ENCODE measurements around the gene PARD3. TPM values are rescaled to one million over a fixed set of nuclear protein-coding genes. Genes with fewer than 3 reads are reported as not detected.

PARD3 gene
- total RNA-seq, 3 donors from 2014 or later (not counting 1 experiment from before 2014, with no cell fraction given): 0.14 to 0.49 (median 0.38) TPM

DNA sequence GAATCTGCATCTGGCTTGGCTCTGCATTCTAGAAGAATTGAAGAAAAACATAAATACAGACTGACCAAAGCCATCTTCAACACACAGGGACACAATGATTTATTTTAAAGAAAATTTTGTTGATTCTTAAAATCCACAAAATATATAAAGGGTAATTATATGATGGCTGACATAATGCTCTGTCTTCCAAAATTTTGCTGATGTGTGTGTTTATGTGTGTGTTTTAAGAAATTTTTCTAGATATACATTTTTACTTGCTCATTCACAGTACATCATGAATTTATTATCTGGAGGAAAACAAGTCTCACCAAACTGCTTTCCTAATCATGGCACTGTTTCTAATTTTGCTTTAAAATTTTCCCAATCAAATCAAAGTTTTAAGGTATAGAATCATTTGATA is 442.6 kb downstream of the PARD3 start:
- peaks cover 0 to 2% of the 10 kb centered on the region in 2 donors for H3K9me3 Mint-ChIP-seq
- no peak for DNase-seq

GRCh38 chr10:34370126-34370525 is 445.0 kb downstream of the PARD3 start:
- Mint-ChIP-seq H3K4me3 (no peak overlapping the region), H3K9me3 (peaks cover 0 to 2% of the 10 kb centered on the region in 2 donors), H3K27me3 (ENCODE audit: low read depth in 2 of 2) (no peaks in the 10 kb centered on the region), H3K27ac (no peak overlapping the region), H3K36me3 (no peaks in the 10 kb centered on the region), H3K4me1 (peaks cover 8 to 14% of the 10 kb centered on the region in 2 donors)
- TF ChIP-seq, protein P1, sequence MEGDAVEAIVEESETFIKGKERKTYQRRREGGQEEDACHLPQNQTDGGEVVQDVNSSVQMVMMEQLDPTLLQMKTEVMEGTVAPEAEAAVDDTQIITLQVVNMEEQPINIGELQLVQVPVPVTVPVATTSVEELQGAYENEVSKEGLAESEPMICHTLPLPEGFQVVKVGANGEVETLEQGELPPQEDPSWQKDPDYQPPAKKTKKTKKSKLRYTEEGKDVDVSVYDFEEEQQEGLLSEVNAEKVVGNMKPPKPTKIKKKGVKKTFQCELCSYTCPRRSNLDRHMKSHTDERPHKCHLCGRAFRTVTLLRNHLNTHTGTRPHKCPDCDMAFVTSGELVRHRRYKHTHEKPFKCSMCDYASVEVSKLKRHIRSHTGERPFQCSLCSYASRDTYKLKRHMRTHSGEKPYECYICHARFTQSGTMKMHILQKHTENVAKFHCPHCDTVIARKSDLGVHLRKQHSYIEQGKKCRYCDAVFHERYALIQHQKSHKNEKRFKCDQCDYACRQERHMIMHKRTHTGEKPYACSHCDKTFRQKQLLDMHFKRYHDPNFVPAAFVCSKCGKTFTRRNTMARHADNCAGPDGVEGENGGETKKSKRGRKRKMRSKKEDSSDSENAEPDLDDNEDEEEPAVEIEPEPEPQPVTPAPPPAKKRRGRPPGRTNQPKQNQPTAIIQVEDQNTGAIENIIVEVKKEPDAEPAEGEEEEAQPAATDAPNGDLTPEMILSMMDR (IDR thresholded peaks at IDR 0.05): no peak
- H3K9me3 ChIP-seq (ENCODE audit: control insufficient read depth, insufficient read depth, low read length): no peaks in the 10 kb centered on the region
- no peak overlapping the region for H3K27ac ChIP-seq (ENCODE audit: low read length)
- no peak for DNase-seq
- WGBS (ENCODE audit: insufficient coverage): 33% methylated on average over 1 of the region's 5 CpGs
- ATAC-seq: no peak
- H3K4me3 ChIP-seq (ENCODE audit: low read length): no peak overlapping the region
- intact Hi-C loops (cut with micrococcal nuclease): no loop called here
- no peaks in the 10 kb centered on the region for H3K36me3 ChIP-seq (ENCODE audit: control insufficient read depth, insufficient read depth, low read length)
- H3K27me3 ChIP-seq (ENCODE audit: control insufficient read depth, insufficient read depth, low read length): no peaks in the 10 kb centered on the region
- peaks cover 4% of the 10 kb centered on the region for H3K4me1 ChIP-seq (ENCODE audit: control insufficient read depth, insufficient read depth, low read length)

More for the DNA sequence above, 442.6 kb downstream of the PARD3 start:
- Mint-ChIP-seq H3K36me3 (no peaks in the 10 kb centered on the region), H3K27me3 (ENCODE audit: low read depth in 2 of 2) (no peaks in the 10 kb centered on the region), H3K4me3 (no peak overlapping the region), H3K4me1 (peaks cover 9 to 15% of the 10 kb centered on the region in 2 donors), H3K27ac (no peak overlapping the region)
- Histone ChIP-seq H3K27ac (ENCODE audit: low read length) (no peak overlapping the region), H3K4me3 (ENCODE audit: low read length) (no peak overlapping the region), H3K27me3 (ENCODE audit: control insufficient read depth, insufficient read depth, low read length) (no peaks in the 10 kb centered on the region), H3K36me3 (ENCODE audit: control insufficient read depth, insufficient read depth, low read length) (no peaks in the 10 kb centered on the region), H3K9me3 (ENCODE audit: control insufficient read depth, insufficient read depth, low read length) (no peaks in the 10 kb centered on the region), H3K4me1 (ENCODE audit: control insufficient read depth, insufficient read depth, low read length) (peaks cover 4% of the 10 kb centered on the region)
- ATAC-seq: no peak
- intact Hi-C loops (cut with micrococcal nuclease): no loop called here
- TF ChIP-seq, protein P1 (IDR thresholded peaks at IDR 0.05): no peak

GRCh38 chr10:34369120-34369519 is 446.0 kb downstream of the PARD3 start:
- Mint-ChIP-seq H3K27ac (no peak overlapping the region), H3K4me1 (peaks cover 0 to 9% of the 10 kb centered on the region in 2 donors), H3K27me3 (ENCODE audit: low read depth in 2 of 2) (no peaks in the 10 kb centered on the region), H3K4me3 (no peak overlapping the region), H3K9me3 (no peaks in the 10 kb centered on the region), H3K36me3 (no peaks in the 10 kb centered on the region)
- Histone ChIP-seq H3K27ac (ENCODE audit: low read length) (no peak overlapping the region), H3K27me3 (ENCODE audit: control insufficient read depth, insufficient read depth, low read length) (no peaks in the 10 kb centered on the region), H3K36me3 (ENCODE audit: control insufficient read depth, insufficient read depth, low read length) (no peaks in the 10 kb centered on the region), H3K4me1 (ENCODE audit: control insufficient read depth, insufficient read depth, low read length) (no peaks in the 10 kb centered on the region), H3K9me3 (ENCODE audit: control insufficient read depth, insufficient read depth, low read length) (no peaks in the 10 kb centered on the region), H3K4me3 (ENCODE audit: low read length) (no peak overlapping the region)
- TF ChIP-seq, protein P1 (IDR thresholded peaks at IDR 0.05): no peak
- intact Hi-C loops (cut with micrococcal nuclease): no loop called here
- ATAC-seq (no peak), DNase-seq (no peak)
- WGBS (ENCODE audit: insufficient coverage): 100% methylated on average over 2 of the region's 3 CpGs

- intact Hi-C loops (cut with micrococcal nuclease): no loop called here
- WGBS (ENCODE audit: insufficient coverage): 89% methylated on average over 3 of the region's 5 CpGs
Measured at GRCh38 chr10:34364253-34365037, 450.7 kb downstream of the PARD3 start.

More at GRCh38 chr10:34364253-34365037, 450.7 kb downstream of the PARD3 start:
- Histone ChIP-seq H3K9me3 (ENCODE audit: control insufficient read depth, insufficient read depth, low read length) (no peaks in the 10 kb centered on the region), H3K27me3 (ENCODE audit: control insufficient read depth, insufficient read depth, low read length) (no peaks in the 10 kb centered on the region), H3K36me3 (ENCODE audit: control insufficient read depth, insufficient read depth, low read length) (no peaks in the 10 kb centered on the region), H3K27ac (ENCODE audit: low read length) (no peak overlapping the region), H3K4me1 (ENCODE audit: control insufficient read depth, insufficient read depth, low read length) (no peaks in the 10 kb centered on the region), H3K4me3 (ENCODE audit: low read length) (no peak overlapping the region)
- H3K27ac Mint-ChIP-seq: no peak overlapping the region
- H3K4me1 Mint-ChIP-seq: no peaks in the 10 kb centered on the region
- no peaks in the 10 kb centered on the region for H3K27me3 Mint-ChIP-seq (ENCODE audit: low read depth in 2 of 2)
- no peak for ATAC-seq
- no peak overlapping the region for H3K4me3 Mint-ChIP-seq
- H3K36me3 Mint-ChIP-seq: no peaks in the 10 kb centered on the region
- TF ChIP-seq, protein P1 (IDR thresholded peaks at IDR 0.05): no peak
- DNase-seq: no peak
- H3K9me3 Mint-ChIP-seq: no peaks in the 10 kb centered on the region
